HPDE6-E6E7 (cell line): ENCODE results near the gene TAF6.

Experiments
- DNase-seq: peaks from one replicate; pipeline ENCODE4 v3.0.0; 2011; ENCODE audit warnings: missing footprints; ENCODE audit errors: extremely low spot score

The TAF6 gene

DNA sequence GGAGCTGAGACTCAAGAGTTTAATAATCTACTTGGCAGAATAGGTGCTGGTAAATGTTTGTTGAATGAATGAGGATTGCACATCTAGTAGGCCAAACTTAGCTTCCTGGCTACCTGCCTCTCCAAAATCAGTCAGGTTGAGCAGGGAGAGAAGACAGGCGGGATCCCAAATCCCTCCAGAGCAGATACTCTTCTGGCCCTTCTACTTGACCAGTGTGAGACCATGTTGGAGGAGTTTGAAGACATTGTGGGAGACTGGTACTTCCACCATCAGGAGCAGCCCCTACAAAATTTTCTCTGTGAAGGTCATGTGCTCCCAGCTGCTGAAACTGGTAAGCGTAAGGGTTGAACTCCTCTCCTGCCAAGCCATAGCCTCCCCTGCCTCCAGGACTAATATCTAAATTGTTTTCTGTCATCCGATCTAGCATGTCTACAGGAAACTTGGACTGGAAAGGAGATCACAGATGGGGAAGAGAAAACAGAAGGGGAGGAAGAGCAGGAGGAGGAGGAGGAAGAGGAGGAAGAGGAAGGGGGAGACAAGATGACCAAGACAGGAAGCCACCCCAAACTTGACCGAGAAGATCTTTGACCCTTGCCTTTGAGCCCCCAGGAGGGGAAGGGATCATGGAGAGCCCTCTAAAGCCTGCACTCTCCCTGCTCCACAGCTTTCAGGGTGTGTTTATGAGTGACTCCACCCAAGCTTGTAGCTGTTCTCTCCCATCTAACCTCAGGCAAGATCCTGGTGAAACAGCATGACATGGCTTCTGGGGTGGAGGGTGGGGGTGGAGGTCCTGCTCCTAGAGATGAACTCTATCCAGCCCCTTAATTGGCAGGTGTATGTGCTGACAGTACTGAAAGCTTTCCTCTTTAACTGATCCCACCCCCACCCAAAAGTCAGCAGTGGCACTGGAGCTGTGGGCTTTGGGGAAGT is 5.4 kb upstream of the TAF6 start:
- DNase-seq: no peak

DNA sequence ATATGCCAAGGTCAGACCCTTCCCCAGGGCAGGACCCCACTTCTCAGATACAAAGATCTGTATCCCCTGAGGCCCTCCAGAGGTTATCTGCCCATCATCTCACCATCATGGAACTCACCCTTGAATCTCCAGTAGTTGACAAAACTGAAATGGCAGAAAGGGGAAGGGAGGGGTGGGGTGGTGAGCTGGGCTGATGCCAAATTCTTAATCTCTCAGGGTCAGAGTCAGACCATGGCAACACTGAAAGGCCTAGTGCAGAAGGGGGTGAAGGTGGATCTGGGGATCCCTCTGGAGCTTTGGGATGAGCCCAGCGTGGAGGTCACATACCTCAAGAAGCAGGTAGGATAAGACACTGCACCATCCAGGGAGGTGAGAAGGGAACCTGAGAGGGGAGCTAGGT is 3.4 kb upstream of the TAF6 start:
- no peak for DNase-seq

DNA sequence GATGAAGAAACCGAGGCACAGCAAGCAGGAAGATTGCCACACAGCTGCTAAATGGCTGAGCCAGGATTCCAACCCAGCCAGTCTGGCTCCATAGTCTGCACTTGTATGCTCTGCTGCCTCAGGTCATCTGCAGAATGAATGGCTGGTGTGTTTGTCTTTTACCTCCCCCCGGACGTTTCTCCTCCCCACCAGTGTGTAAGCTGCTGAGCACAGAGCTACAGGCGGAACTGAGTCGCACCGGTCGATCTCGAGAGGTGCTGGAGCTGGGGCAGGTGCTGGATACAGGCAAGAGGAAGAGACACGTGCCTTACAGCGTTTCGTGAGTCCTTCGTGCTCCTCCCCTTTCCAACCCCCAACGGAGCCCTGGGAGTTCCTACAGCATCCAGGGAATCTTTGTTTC is 2.9 kb upstream of the TAF6 start:
- DNase-seq: no peak

GRCh38 chr7:100120733-100121036 is 1.5 kb upstream of the TAF6 start:
- no peak for DNase-seq

GRCh38 chr7:100119970-100120732 is 993 bp upstream of the TAF6 start:
- DNase-seq: peak; percentile 54

GRCh38 chr7:100118388-100119071 is 628 bp downstream of the TAF6 start:
- DNase-seq: no peak

DNA sequence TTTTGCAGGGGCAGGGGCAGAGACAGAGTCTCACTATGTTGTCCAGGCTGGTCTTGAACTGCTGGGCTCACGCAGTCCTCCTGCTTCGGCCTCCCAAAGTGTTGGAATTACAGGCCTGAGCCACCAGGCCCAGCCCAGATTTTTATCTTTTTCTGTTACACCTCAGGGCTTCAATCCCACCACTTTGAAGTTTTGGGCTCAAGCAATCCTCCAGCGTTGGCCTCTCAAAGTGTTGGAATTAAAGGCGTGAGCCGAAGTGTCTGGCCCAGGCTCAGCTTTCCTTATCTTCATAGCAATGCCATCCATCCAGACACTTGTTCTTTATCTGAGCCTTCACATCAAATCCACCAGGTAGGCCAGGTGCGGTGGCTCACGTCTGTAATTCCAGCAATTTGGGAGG is 4.1 kb downstream of the TAF6 start:
- no peak for DNase-seq

DNA sequence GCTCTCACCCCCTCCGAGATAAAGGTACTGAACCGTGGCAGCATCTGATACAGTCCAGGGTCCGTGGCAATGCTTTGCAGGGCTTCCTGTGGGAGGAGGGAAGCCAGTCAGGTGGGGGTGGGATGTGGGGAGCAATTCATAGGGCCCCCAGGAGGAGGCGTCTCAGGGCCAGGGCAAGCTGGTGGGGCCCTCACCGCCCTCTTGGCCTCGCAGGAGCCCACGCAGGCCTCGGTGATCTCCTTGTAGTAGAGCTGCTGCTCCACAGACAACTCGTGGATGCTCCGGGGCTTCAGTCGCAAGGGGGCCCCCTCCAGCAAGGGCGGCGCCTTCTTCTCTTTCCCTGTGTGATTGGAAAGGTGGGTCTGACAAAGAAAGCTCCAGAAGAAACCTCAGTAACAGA is 7.2 kb downstream of the TAF6 start:
- DNase-seq: no peak

DNA sequence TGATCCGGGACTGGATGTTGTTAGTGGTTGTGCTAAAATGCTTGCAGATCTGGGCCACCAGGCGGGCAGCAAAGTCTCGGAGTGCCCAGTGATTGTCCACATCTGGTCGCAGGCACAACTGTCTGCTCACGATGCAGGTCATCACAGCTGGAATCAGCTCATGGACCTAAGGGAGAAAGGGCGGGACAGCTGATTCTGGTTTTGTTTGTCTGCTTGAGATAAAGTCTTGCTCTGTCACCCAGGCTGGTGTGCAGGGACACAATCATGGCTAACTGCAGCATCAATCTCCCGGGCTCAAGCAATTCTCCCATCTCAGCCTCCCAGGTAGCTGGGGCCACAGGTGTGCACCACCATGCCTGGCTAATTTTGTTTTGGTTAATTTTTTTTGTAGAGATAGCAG is 8.0 kb downstream of the TAF6 start:
- no peak for DNase-seq

DNA sequence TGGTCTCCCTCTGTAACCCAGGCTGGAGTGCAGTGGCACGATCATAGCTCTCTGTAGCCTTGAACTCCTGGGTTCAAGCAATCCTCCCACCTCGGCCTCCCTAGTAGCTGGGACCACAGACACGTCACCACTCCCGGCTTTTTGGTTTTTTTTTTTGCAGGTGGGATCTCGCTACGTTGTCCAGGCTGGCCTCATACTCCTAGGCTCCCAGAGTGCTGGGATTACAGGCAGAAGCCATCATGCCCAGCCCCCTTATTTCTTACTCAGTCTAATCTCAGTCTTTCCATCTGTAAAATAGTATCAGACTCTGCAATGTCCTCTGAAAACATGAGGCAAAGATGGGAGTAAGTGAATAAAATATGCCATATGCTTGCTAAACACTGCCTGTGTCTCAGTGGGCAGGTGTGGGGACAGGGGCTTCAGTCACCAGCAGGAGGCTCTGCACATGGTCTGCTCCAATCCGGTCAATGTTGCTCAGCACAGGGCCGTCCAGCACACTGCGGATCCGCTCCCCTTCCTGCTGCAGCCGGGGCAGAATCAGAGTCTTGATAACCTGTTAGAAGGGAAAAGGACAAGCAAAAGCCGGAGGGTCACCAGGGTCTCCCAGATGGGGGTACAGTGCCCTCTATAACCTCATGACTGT is 9.5 kb downstream of the TAF6 start:
- no peak for DNase-seq

GRCh38 chr7:100107890-100108289 is 11.3 kb downstream of the TAF6 start:
- DNase-seq: no peak

DNA sequence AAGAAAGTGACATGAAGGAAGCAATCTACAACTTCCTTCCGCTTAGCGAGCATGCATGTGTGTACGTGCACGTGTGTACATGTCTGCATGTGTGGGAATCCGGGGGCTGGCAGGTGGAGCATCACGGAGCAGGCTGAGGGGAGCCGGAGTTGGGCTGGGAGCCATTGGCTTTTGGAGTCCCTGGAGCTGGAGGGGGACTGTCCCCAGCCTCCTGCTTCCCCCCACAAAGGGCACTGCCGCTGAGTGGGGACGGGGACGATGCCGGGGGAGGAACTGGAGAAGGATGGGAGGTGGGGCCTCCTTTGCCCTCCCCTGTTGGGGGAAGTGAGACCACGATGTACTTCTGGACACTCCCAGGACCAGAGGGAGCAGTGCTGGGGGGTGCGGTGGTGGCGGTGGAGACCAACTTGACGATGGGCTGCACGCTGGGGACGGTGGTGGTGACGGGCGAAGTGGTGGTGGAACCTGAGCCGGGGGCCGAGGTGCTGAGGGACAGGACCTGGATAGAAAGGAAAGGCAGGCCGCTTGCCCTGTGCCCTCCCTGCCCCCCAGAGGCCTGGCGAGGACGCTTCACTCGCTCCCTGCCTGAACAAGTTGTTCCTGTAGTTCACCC is 11.9 kb downstream of the TAF6 start:
- no peak for DNase-seq

- no peak for DNase-seq
These were observed 12.5 kb downstream of the TAF6 start for GRCh38 chr7:100106633-100107032.

DNA sequence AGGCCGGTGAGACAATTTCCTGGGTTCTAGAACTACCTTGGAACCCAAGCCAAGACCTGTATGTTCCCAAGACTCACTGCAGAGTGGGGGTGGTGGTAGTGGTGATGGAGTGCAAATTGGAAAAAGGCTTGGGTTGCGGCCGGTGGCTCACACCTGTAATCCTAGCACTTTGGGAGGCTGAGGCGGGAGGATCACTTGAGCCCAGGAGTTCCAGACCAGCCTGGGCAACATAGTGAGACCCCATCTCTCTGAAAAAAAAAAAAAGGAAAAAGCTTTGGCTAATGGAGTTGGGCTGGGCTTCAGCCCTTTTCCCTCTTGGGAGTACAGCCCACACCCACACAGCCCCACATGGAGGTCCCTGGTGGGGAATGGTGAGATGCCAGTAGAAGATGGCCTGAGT is 13.6 kb downstream of the TAF6 start:
- DNase-seq: no peak

GRCh38 chr7:100102950-100103840 is 16.0 kb downstream of the TAF6 start:
- no peak for DNase-seq

GRCh38 chr7:100101016-100101862 is 17.9 kb downstream of the TAF6 start, which contains the start of the genes AP4M1 and MCM7:
Gene AP4M1 (plus strand): TSS chr7:100101643. CDS start chr7:100101715, 72 bp downstream.
Gene MCM7 (minus strand): TSS chr7:100101397. CDS start chr7:100101294, 103 bp downstream.
- DNase-seq: peak; percentile 99

DNA sequence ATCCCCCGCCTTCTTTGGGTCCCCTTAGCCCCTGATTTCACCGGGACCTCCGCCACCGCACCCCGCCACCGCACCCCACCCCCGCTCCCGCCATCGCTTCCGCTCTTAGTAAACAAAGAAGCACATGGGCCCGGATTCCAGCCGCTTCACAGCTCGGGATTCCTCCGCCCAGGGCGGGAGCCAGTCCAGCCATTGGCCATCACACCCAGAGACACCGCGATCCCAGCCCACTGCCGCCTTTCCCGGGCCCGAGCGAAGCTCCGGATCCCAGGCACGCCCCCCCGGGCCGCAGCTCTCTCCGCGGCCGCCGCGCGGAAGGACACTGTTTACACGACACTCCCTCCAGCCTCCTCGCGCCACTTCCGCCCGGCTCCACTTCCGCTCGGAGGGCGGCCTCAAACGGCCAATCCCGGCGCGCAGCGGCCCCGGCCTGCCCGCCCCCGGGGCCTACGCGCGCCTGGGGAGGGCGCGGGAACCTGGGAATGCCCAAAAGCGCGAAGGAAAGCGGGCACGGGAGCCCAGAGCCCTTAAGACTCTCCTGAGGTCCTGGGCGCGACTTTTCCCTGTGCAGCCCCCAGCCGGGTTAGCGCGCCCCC is 18.6 kb downstream of the TAF6 start:
- peak; percentile 92 for DNase-seq

GRCh38 chr7:100099452-100099851 is 19.7 kb downstream of the TAF6 start:
- no peak for DNase-seq

DNA sequence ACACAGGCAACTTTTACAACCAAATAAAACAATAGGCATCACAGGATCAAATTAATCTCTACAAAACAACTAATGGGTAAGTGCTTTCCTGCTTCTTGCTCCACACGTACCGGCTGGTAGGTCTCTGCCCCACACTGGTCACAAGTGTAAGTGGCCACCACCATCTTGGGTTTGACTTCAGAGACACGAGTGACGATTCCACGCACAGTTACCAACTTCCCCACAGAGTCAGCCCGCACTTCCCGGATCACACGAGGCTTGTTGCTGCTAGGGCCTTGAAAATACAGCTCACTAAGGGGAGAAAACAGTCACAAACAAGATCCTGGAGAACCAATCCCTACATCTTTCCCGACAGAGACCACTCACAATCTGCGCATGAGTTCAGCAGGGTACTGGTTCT is 20.2 kb downstream of the TAF6 start:
- DNase-seq: no peak
